Tibial nerve (tissue), 4 donors: ENCODE data around the gene SLC35A2. TPM values are rescaled to one million over a fixed set of nuclear protein-coding genes. Genes with fewer than 3 reads are reported as not detected.

Experiments
- DNase-seq, 2 donors: peaks; one replicate each; pipeline ENCODE4 v3.0.0-alpha.2; 2019; ENCODE audit warnings: low spot score in 2 of 2
- H3K27ac ChIP-seq, 4 donors: fragments of 200-600 bp; sonication (generic) in 3 of 4; one replicate each; pipeline ENCODE4 v1.5.1; 2017 to 2019; ENCODE audit warnings: mild to moderate bottlenecking in 1 of 4
- H3K27me3 ChIP-seq, 2 donors: fragments of 200-600 bp; sonication (generic) in 1 of 2; one replicate each; pipeline versions ENCODE4 v1.5.1 to v1.6.0; 2017 to 2019
- H3K36me3 ChIP-seq, 3 donors: fragments of 200-600 bp; sonication (generic); one replicate each; pipeline ENCODE4 v1.5.1; 2018 to 2019
- H3K4me1 ChIP-seq, 4 donors: fragments of 200-600 bp; sonication (generic) in 3 of 4; one replicate each; pipeline ENCODE4 v1.5.1; 2017 to 2019
- H3K4me3 ChIP-seq, 4 donors: fragments of 200-600 bp; sonication (generic) in 3 of 4; one replicate each; pipeline ENCODE4 v1.5.1; 2017 to 2019; ENCODE audit warnings: mild to moderate bottlenecking in 1 of 4, moderate library complexity in 1 of 4
- H3K9me3 ChIP-seq, 4 donors: fragments of 200-600 bp; sonication (generic) in 3 of 4; one replicate each; pipeline ENCODE4 v1.5.1; 2017 to 2019
- EP300 ChIP-seq, 2 donors: sonication (generic); formaldehyde crosslinking; IDR thresholded peaks; one replicate each; pipeline ENCODE4 v1.6.1; 2017; ENCODE audit warnings: antibody characterized with exemption in 2 of 2, mild to moderate bottlenecking in 1 of 2
- POLR2A ChIP-seq, 2 donors: fragments of 450-650 bp; IDR thresholded peaks; one replicate each; pipeline ENCODE4 v1.6.1; 2017; ENCODE audit warnings: antibody characterized with exemption in 2 of 2, mild to moderate bottlenecking in 2 of 2, moderate library complexity in 2 of 2
- WGBS, 2 donors: methylation state at CpG; one replicate each; pipeline ENCODE4 v1.1.5; 2018; 5-methylcytosine and 5-hydroxymethylcytosine counted together
- total RNA-seq, 4 donors: library from RNA; depleted of rRNA; stranded (reverse); fragments of >200 nt; gene quantifications; one replicate each; pipeline ENCODE4 v1.1.0, GENCODE V29; 2016
- TF ChIP-seq, protein P1 (sequence below), 5 experiments: fragments of 200-600 bp in 3 of 5; fragments of 450-650 bp in 2 of 5; sonication (generic) in 3 of 5; IDR thresholded peaks; one replicate each; pipeline ENCODE4 v1.5.1; 2016 to 2019; ENCODE audit warnings: antibody characterized with exemption in 5 of 5, mild to moderate bottlenecking in 3 of 5, moderate library complexity in 2 of 5

Gene SLC35A2
- total RNA-seq, 4 donors from 2014 or later, result 17.0 to 35.5 (median 17.1) TPM

DNA sequence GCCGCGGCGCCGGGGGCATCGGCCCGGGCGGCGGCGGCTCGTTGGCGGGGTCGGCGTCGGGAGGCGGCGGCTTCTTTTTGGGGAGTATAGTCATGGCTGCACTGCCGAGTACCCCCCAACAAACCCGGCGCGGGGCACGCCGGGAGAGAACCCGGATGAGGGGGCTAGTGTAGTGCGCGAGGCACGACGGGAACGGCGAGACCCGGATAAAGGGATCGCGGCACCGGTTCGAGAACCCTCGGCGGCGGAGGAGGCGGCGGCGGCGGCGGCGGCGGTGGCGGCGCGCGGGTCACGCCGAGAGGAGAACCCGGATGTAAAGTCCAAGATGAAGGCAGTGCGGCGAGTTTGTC lies 46.0 kb upstream of the SLC35A2 start, which contains the start of gene OTUD5:
Gene OTUD5, minus strand, starts transcription at position 131 of the 350 bp plus-strand sequence. Its CDS starts 37 bp downstream, at position 94.
- DNase-seq, result peak in 1 of 2 donors; percentile 19
- no peak for TF ChIP-seq POLR2A (IDR thresholded peaks at IDR 0.05)
- TF ChIP-seq, protein P1, sequence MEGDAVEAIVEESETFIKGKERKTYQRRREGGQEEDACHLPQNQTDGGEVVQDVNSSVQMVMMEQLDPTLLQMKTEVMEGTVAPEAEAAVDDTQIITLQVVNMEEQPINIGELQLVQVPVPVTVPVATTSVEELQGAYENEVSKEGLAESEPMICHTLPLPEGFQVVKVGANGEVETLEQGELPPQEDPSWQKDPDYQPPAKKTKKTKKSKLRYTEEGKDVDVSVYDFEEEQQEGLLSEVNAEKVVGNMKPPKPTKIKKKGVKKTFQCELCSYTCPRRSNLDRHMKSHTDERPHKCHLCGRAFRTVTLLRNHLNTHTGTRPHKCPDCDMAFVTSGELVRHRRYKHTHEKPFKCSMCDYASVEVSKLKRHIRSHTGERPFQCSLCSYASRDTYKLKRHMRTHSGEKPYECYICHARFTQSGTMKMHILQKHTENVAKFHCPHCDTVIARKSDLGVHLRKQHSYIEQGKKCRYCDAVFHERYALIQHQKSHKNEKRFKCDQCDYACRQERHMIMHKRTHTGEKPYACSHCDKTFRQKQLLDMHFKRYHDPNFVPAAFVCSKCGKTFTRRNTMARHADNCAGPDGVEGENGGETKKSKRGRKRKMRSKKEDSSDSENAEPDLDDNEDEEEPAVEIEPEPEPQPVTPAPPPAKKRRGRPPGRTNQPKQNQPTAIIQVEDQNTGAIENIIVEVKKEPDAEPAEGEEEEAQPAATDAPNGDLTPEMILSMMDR (IDR thresholded peaks at IDR 0.05), result no peak
- no peak for TF ChIP-seq EP300 (IDR thresholded peaks at IDR 0.05)
- Histone ChIP-seq H3K27ac (peak within 1 kb of the TSS; percentile 88 to 95 (median 91)), H3K9me3 (no peaks in the 10 kb centered on the region), H3K27me3 (no peaks in the 10 kb centered on the region), H3K4me3 (peak within 1 kb of the TSS; percentile 56 to 83 (median 60)), H3K36me3 (peaks cover 0 to 14% (median 0%) of the 10 kb centered on the region in 3 donors), H3K4me1 (peaks cover 0 to 54% (median 9%) of the 10 kb centered on the region in 4 donors)
- 0 to 51% methylated on average over 11 to 53 of the region's 53 CpGs for WGBS, 2 donors

DNA sequence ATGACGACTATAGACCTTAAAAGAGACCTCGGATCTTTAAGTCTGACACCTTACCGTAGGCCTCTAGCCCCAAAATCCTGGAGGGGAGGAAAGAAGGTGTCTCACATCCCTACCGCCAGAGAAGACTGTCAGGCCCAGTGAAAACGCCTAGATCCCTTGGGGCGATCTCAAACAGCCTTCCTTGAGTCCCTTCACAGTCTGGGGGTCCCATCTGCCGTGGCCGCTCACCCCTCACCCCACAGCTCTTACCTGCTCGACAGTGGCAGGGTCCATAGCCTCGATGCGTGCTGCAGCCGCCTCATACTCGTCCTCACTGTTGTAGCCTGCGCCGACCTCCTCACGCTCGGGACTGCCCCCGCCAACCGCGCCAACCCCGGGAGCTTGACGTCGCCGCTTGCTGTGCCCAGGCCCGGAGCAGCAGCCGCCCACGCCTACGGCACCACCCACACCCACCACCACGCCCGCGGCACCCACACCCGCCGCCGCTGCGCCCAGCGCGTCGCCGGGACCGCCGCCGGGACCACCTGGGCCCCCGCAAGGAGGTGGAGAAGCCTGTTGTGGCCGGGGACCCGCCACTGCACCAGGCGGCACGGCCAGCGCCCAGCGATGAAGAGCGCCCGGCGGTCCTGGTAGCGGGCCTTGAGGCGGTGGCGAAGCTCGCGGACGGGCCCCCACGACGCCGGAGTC lies 45.4 kb upstream of the SLC35A2 start:
- TF ChIP-seq POLR2A (IDR thresholded peaks at IDR 0.05) (no peak), EP300 (IDR thresholded peaks at IDR 0.05) (no peak)
- TF ChIP-seq, protein P1 (IDR thresholded peaks at IDR 0.05), result no peak
- H3K36me3 ChIP-seq, result peaks cover 0 to 14% (median 0%) of the 10 kb centered on the region in 3 donors
- H3K4me1 ChIP-seq, result peaks cover 0 to 54% (median 9%) of the 10 kb centered on the region in 4 donors

DNA sequence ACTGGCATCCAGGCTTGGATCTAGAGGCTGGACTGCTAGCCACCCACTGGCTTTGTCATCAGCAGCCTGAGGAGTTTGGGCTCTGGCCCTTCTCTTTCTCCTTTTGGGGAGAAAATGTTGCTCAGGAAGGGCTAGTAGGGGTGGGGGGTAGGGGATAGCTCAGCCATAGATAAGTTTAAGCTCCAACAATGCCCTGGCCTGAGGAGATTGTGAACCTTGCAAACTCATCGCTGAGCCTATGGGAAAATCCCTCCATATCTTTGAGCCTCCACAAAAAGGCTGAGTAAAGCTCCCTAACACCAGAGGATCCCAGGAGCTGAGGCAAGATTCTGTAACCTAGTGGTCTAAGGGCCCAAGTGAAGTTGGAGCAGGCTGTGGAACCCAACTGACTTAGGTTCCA lies 37.1 kb upstream of the SLC35A2 start:
- H3K27ac ChIP-seq, result no peak overlapping the region
- no peaks in the 10 kb centered on the region for H3K36me3 ChIP-seq
- H3K4me1 ChIP-seq, result peaks cover 0 to 21% (median 2%) of the 10 kb centered on the region in 4 donors
- no peaks in the 10 kb centered on the region for H3K9me3 ChIP-seq
- TF ChIP-seq POLR2A (IDR thresholded peaks at IDR 0.05) (no peak), EP300 (IDR thresholded peaks at IDR 0.05) (no peak)
- TF ChIP-seq, protein P1 (IDR thresholded peaks at IDR 0.05), result no peak
- DNase-seq, result no peak
- WGBS, 2 donors, result 92% methylated on average over 1 of the region's 1 CpG; no CpG with 5 or more reads in 1 of the 2 donors
- H3K4me3 ChIP-seq, result no peak overlapping the region
- H3K27me3 ChIP-seq, result no peaks in the 10 kb centered on the region

More for the DNA sequence above, 45.4 kb upstream of the SLC35A2 start:
- no peaks in the 10 kb centered on the region for H3K27me3 ChIP-seq
- H3K27ac ChIP-seq, result peak overlapping the region; percentile 88 to 95 (median 91)
- H3K9me3 ChIP-seq, result no peaks in the 10 kb centered on the region
- H3K4me3 ChIP-seq, result peak overlapping the region; percentile 56 to 83 (median 60)
- WGBS, 2 donors, result 0 to 66% methylated on average over 34 to 60 of the region's 61 CpGs
- no peak for DNase-seq

DNA sequence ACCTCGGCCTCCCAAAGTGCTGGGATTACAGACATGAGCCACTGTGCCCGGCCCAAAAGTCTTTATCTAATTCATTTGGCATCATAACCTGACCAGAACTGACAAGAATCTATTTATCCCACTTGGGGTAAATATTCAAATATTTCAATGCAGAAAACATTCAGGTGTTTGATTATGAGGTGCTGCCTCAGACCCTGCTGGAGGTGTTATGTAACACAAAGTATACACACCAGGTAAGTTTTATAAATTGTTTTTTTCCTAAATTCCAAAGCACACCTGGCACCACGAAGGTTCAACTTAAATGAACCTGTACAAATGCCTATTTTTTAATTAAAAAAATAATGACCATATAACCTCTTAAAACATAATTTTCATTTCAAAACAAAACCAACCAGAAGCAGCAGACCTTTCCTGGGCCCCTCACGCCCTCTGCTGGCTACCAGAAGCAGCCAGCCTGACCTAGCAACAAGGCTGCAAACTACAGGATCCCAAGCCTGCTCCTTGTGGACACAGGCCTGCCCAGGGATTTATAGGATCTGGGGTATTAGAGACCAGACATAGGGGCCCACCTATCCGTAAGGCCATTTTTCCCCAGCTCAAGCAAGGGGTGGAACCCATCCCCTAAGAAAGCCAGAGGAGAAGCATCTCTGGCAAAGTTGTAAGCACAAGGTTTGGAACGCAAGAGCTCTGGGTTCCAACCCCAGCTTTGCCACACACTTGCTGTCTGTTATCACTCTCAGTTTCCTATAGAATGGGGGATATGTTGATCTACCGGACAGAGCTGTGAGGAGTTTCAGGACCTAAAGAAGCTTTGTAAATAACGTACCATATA lies 34.3 kb upstream of the SLC35A2 start:
- Histone ChIP-seq H3K9me3 (no peaks in the 10 kb centered on the region), H3K27me3 (no peaks in the 10 kb centered on the region), H3K27ac (no peak overlapping the region), H3K36me3 (no peaks in the 10 kb centered on the region), H3K4me3 (no peak overlapping the region), H3K4me1 (peaks cover 0 to 24% (median 1%) of the 10 kb centered on the region in 4 donors)
- TF ChIP-seq EP300 (IDR thresholded peaks at IDR 0.05), result no peak
- TF ChIP-seq, protein P1 (IDR thresholded peaks at IDR 0.05), result peak; percentile 45 to 62 (median 56)
- 54% methylated on average over 6 to 8 of the region's 8 CpGs for WGBS, 2 donors
- no peak for DNase-seq
